K562 (cell line): ENCODE measurements around the gene F11R. TPM values are rescaled to one million over a fixed set of nuclear protein-coding genes. Genes with fewer than 3 reads are reported as not detected.

Source experiments
- CBX2 ChIP-seq: fragments of 200-600 bp; sonication (generic); IDR thresholded peaks from one replicate; pipeline ENCODE4 v1.6.1; 2012; ENCODE audit warnings: mild to moderate bottlenecking, low read length, inconsistent platforms; ENCODE audit not compliant: insufficient read depth, poor library complexity, severe bottlenecking
- CLOCK ChIP-seq: fragments of 250-450 bp; sonication (Bioruptor Pico); IDR thresholded peaks from 2 replicates; pipeline ENCODE4 v1.4.0; 2020; ENCODE audit warnings: mild to moderate bottlenecking, moderate library complexity, borderline replicate concordance
- CSDE1 ChIP-seq, 2 experiments: fragments of 450-650 bp; IDR thresholded peaks; 2 replicates each; pipeline ENCODE4 v1.6.1; 2016; ENCODE audit warnings: mild to moderate bottlenecking in 1 of 2
- CTBP1 ChIP-seq: fragments of 450-650 bp; IDR thresholded peaks from 2 replicates; pipeline ENCODE4 v1.6.1; 2016; ENCODE audit warnings: borderline replicate concordance
- CTCF ChIP-seq, 3 experiments: IDR thresholded peaks in 2 of 3; conservative IDR thresholded peaks in 1 of 3; 2 replicates each; pipeline ENCODE4 v1.5.1; 2011 to 2012; ENCODE audit warnings: low read length in 3 of 3, mild to moderate bottlenecking in 3 of 3, control low read depth in 2 of 3, improper control_type of control experiment in 1 of 3, inconsistent platforms in 1 of 3, low read depth in 1 of 3, mixed read lengths in 1 of 3, moderate library complexity in 1 of 3; ENCODE audit not compliant: insufficient read depth in 2 of 3
- DNMT1 ChIP-seq: fragments of 450-650 bp; IDR thresholded peaks from 2 replicates; pipeline ENCODE4 v1.6.1; 2016; ENCODE audit warnings: antibody characterized with exemption, mild to moderate bottlenecking
- E2F8 ChIP-seq: fragments of 450-650 bp; IDR thresholded peaks from 2 replicates; pipeline ENCODE4 v1.7.1; 2018; ENCODE audit warnings: mild to moderate bottlenecking, low read depth; ENCODE audit not compliant: partially characterized antibody
- EGR1 ChIP-seq: fragments of 450-650 bp; conservative IDR thresholded peaks from 2 replicates; pipeline ENCODE4 v1.6.1; 2017; ENCODE audit warnings: mild to moderate bottlenecking
- ELF2 ChIP-seq: fragments of 250-450 bp; sonication (Bioruptor Pico); IDR thresholded peaks from 2 replicates; pipeline ENCODE4 v1.5.0; 2021; ENCODE audit warnings: mild to moderate bottlenecking
- ETS1 ChIP-seq: conservative IDR thresholded peaks from 2 replicates; pipeline ENCODE4 v1.6.1; 2011; ENCODE audit warnings: low read depth, mild to moderate bottlenecking, low read length; ENCODE audit not compliant: control insufficient read depth
- HDGF ChIP-seq: fragments of 450-650 bp; IDR thresholded peaks from 2 replicates; pipeline ENCODE4 v1.6.1; 2016
- MEF2A ChIP-seq: IDR thresholded peaks from 2 replicates; pipeline ENCODE4 v1.6.1; 2011; ENCODE audit warnings: low read depth, mild to moderate bottlenecking, low read length, moderate library complexity; ENCODE audit not compliant: control insufficient read depth
- RBM17 ChIP-seq: fragments of 200-400 bp; formaldehyde crosslinking; IDR thresholded peaks from 2 replicates; pipeline ENCODE4 v1.6.1; 2017; ENCODE audit warnings: low read depth, mild to moderate bottlenecking, low read length, borderline replicate concordance
- RCOR1 ChIP-seq, 2 experiments: IDR thresholded peaks; 2 replicates each; pipeline ENCODE4 v1.6.1; 2012; ENCODE audit warnings: low read depth in 2 of 2, low read length in 2 of 2, borderline replicate concordance in 1 of 2, improper control_type of control experiment in 1 of 2
- YY1 ChIP-seq, 3 experiments: IDR thresholded peaks; 2 replicates each; pipeline ENCODE4 v1.6.1; 2011; ENCODE audit warnings: low read length in 2 of 3, mild to moderate bottlenecking in 2 of 3, moderate library complexity in 2 of 3, borderline replicate concordance in 1 of 3, control low read depth in 1 of 3, low read depth in 1 of 3; ENCODE audit not compliant: insufficient read depth in 3 of 3, insufficient replicate concordance in 2 of 3, control insufficient read depth in 1 of 3, insufficient read length in 1 of 3; ENCODE audit errors: extremely low read depth in 1 of 3
- ZBED1 ChIP-seq: IDR thresholded peaks from 2 replicates; pipeline ENCODE4 v1.6.1; 2014
- ZNF165 ChIP-seq: fragments of 250-450 bp; sonication (Bioruptor Pico); IDR thresholded peaks from 2 replicates; pipeline ENCODE4 v1.4.0; 2020; ENCODE audit warnings: borderline replicate concordance
- polyA plus RNA-seq, 8 experiments: library from polyadenylated mRNA; depleted of rRNA in 4 of 8; stranded (reverse) in 5 of 8; unstranded in 3 of 8; fragments of >200 nt; fragmentation: Nextera tagmentation in 2 of 8; fragmentation: Illumina TruSeq in 1 of 8; extraction: Ambion mirVana in 2 of 8; extraction: Trizol in 1 of 8; gene quantifications; 2 replicates each; pipeline versions ENCODE4 v1.2.1 to v1.2.3, GENCODE V29; 2011 to 2014; ENCODE audit warnings: inconsistent platforms in 1 of 8, missing spikeins in 1 of 8
- total RNA-seq, 7 experiments: library from RNA; depleted of rRNA in 6 of 7; stranded (reverse); fragments of >200 nt in 6 of 7; fragmentation: Illumina TruSeq in 2 of 7; extraction: Trizol in 2 of 7; gene quantifications; 2 replicates each; pipeline versions ENCODE4 v1.2.1 to v1.2.3, GENCODE V29; 2011 to 2021; ENCODE audit warnings: low replicate concordance in 1 of 7

F11R gene
- total and polyA plus RNA-seq, 9 of the 15 experiments (the other 6 are each of a cell fraction or from before 2014, with no cell fraction given) = 27.4 to 187 (median 52.5) TPM

- TF ChIP-seq E2F8 (peak; percentile 30), ZNF165 (CRISPR knock-in tag) (no peak), RBM17 (no peak), CSDE1 (IDR thresholded peaks at IDR 0.05) (no peak), YY1 (IDR thresholded peaks at IDR 0.05; ENCODE audit: borderline replicate concordance in 1 of 3, control insufficient read depth in 1 of 3, extremely low read depth in 1 of 3, insufficient read depth in 3 of 3, insufficient read length in 1 of 3, insufficient replicate concordance in 2 of 3, low read depth in 1 of 3, low read length in 2 of 3) (peak in 1 of 3 experiments; percentile 21), CTCF (IDR thresholded peaks at IDR 0.05 in 2 of 3, conservative IDR thresholded peaks at IDR 0.05 in 1 of 3; ENCODE audit: insufficient read depth in 2 of 3, low read depth in 1 of 3, low read length in 3 of 3) (peak; percentile 91 to 93 (median 92)), CBX2 (no peak), CLOCK (CRISPR knock-in tag) (no peak), ELF2 (CRISPR knock-in tag) (peak; percentile 86), HDGF (peak; percentile 95), RCOR1 (IDR thresholded peaks at IDR 0.05; ENCODE audit: borderline replicate concordance in 1 of 2, low read depth in 2 of 2, low read length in 2 of 2) (peak in 1 of 2 experiments; percentile 51; a peak in 1 of 4 replicates), CTBP1 (peak; percentile 31; the same call in 1 of the 2 replicates), DNMT1 (no peak), MEF2A (no peak), ZBED1 (no peak), ETS1 (no peak), EGR1 (no peak)
Measured at GRCh38 chr1:160997323-160998038, 23.5 kb downstream of the F11R start (continued).
